Non-pigmented ciliary epithelial cell (primary cell): ENCODE measurements around the gene PLD2.
A peak's percentile ranks its signal among the peaks of the same experiment; 100 is the strongest.
"Not testable (repeated sequence)": the region's sequence is repeated elsewhere in the genome, so short reads cannot be mapped to it uniquely, and the experiment has no call there.

Source experiments
- DNase-seq: peaks from one replicate; pipeline ENCODE4 v3.0.0-alpha.2; 2010; ENCODE audit warnings: low read depth

PLD2 gene

DNA sequence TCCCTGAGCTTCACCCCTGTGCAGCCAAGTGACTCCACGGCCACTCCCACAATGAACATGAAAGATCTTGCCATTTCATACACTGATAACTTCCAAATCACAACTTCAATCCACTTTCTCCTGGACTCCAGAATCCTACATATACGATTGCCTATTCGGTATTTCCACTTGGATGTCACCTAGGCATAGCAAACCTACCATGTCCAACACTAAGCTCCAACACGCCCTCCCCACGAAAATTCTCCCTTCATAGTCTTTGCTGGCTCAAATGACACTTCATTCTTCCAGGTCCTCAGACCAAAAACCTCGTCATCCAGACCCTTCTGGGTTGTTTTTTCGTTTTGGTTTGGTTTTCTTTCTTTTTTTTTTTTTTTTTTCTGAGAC, 16.3 kb upstream of the PLD2 start:
- no peak for DNase-seq

DNA sequence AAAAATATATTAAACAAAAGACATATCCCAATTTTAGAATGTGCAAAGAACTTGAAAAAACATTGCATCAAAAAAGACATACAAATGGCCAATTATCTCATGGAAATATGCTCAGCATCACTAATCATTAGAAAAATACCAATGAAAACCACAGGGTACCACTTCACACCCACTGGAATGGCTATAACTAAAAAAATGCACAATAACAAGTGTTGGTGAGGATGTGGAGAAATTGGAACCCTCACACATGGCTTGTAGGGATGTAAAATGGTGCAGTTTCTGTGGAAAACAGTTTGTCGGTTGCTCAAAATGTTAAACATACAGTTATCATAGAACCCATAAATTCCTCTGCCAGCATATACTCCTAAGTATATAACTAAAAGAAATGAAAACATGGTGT, 11.8 kb upstream of the PLD2 start:
- DNase-seq = no peak

GRCh38 chr17:4796552-4796920, 10.4 kb upstream of the PLD2 start:
- DNase-seq = no peak

- no peak for DNase-seq
Observed at GRCh38 chr17:4800462-4801196, 6.3 kb upstream of the PLD2 start.

- DNase-seq = no peak
Observed at GRCh38 chr17:4802228-4802627, 4.7 kb upstream of the PLD2 start, which contains the start of gene C17orf114. Gene C17orf114, minus strand, starts transcription at chr17:4802328.

DNA sequence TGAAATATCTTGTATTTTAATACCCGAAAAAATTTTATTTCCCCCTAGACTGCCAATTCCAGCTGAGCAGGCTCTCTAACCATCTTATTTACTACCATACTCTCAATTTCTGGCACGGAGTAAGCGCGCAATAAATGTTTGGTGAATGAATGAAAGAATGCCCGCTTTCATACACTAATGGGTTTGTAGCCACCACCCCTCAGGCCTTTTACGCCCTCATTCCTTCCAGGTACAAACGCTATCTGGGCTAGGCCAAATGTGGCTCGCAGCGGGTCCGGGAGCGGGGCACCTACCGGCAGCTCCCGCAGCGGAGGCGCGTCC, 536 bp upstream of the PLD2 start:
- DNase-seq = no peak

DNA sequence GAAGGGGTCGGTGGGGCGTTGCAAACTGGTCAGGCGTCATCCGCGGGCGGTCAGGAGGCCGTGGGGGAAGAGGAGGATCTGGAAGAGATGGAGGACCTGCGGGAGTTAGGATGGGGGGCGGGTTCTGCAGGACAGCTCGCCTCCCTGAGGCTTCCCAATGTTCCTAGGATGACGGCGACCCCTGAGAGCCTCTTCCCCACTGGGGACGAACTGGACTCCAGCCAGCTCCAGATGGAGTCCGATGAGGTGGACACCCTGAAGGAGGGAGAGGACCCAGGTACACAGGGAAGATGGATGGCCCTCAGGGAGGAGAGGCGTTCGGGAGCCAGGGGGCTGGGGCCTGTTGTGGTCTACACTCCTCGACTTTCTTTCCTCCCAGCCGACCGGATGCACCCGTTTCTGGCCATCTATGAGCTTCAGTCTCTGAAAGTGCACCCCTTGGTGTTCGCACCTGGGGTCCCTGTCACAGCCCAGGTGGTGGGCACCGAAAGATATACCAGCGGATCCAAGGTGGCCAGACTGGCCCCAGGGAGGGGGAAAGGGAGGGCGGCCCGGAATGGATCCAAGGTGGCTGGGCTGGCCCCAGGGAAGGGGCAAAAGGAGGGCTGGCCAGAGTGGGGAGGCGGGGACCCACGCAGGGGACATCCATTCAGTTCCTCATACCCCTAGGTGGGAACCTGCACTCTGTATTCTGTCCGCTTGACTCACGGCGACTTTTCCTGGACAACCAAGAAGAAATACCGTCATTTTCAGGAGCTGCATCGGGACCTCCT, 839 bp downstream of the PLD2 start:
- no peak for DNase-seq

GRCh38 chr17:4808378-4808767, 1.4 kb downstream of the PLD2 start:
- no peak for DNase-seq

DNA sequence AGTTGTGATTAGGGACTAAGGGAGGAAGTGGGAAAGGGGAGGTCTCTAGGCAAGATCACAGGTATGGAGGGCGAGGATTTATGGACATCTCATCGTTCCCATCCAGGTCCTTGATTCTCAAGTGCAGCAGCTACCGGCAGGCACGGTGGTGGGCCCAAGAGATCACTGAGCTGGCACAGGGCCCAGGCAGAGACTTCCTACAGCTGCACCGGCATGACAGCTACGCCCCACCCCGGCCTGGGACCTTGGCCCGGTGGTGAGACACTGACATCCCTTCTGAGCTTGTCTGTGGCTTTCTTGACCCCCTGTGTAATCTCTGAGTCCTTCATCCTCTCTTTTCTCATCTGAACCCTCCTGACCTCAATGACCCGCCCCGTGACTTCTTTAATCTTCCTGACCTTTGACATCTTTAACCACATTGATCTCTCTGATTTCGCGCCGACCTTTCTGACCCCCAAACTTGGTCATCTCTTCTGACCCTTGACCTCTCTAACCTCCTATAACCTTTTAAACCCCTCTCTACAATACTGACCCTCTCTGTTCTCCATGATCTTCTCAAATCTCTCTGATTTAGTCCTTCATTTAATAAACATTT, 3.8 kb downstream of the PLD2 start:
- DNase-seq = no peak

DNA sequence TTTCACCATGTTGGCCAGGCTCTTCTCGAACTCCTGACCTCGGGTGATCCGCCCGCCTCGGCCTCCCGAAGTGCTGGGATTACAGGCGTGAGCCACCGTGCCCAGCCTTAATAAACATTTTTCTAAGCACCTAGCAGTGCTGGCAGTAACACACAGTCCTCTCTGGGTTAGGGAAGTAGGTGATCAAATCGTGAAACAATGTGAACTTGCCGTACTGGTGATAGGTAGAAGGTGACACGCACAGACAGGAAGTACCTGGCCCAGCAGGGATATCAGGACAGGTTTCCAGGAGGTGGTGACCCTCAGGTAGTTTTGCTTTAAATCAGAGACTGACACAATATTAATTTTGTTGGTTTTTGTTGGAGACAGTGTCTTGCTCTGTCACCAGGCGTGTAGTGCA, 4.5 kb downstream of the PLD2 start:
- no peak for DNase-seq

GRCh38 chr17:4812690-4813089, 5.7 kb downstream of the PLD2 start:
- no peak for DNase-seq

GRCh38 chr17:4815043-4815675, 8.2 kb downstream of the PLD2 start:
- no peak for DNase-seq

DNA sequence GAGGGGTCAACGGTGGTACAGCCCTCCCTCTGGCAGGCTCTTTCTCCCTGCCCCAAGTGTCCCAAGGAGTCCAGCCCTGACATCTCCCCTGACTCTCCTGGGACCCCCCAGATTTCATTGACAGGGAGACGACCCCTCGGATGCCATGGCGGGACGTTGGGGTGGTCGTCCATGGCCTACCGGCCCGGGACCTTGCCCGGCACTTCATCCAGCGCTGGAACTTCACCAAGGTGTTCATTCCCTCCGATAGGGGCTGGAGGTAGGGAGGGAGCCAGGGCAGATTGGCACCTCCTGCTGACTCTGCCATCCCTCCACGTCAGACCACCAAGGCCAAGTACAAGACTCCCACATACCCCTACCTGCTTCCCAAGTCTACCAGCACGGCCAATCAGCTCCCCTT, 9.9 kb downstream of the PLD2 start:
- DNase-seq = no peak

DNA sequence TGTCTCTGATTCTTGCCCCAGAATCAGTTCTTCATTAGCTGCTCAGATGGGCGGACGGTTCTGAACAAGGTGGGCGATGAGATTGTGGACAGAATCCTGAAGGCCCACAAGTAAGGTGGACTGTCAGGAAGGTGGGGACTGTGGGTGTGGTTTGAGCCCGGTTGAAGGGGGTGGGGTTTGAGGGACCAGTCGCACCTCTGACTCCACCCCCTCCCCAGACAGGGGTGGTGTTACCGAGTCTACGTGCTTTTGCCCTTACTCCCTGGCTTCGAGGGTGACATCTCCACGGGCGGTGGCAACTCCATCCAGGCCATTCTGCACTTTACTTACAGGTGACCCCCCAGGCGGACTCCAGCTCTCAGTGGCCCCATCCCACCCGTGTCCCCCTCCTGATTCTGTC, 11.3 kb downstream of the PLD2 start:
- no peak for DNase-seq

DNA sequence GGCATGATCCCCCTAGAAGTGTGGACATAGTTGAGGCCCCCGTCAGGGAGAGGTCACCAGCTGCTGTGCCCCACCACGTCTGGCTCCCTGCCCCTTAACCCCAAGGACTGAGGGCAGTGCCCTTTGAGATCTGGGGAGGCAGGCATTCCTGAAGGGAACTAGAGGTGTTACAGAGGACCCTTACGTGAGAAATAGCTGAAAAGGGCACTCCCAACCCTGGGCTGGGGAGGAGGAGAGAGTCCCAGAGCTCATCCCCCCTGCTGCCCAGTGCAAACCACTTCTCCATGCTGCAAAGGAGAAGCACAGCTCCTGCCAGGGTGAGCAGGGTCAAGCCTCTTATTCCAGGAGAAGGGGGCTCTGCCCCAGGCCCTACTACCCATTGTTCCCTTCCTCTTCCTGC, 15.9 kb downstream of the PLD2 start:
- no peak for DNase-seq

DNA sequence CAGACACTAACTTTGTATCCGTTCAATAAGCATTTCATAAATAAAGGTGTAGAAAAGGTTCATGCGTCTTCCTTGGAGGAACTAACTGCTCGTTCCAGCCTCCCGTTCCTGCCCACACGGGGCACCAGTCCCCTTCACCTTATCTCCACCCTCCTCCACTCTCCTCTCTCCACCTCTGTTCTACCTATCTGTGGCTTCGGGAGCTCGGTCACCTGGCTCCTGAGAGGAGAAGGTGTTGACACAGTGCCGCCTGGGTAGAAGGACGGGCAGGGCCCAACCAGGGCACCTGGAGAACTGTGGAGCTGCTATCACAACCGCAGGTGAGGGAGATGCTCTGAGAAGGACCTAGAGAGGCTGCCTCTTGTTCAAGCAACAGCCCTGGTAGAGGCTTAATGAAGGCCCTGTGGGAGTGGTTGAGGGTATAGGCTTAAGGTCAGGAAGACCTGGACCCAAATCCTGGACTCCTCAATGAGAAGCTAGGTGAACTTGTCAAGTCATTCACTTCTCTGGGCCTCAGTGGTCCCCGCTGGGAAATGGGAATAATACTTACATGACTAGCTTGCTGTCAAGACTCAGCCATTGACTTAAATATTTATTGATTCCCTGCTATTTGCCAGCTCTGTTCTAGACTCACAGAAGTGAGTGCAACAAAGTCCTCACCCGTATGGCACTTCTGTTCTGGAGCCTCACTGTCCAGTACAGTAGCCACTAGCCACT, 16.6 kb downstream of the PLD2 start:
- no peak for DNase-seq

- no peak for DNase-seq
Observed at GRCh38 chr17:4827399-4827798, 20.4 kb downstream of the PLD2 start.

DNA sequence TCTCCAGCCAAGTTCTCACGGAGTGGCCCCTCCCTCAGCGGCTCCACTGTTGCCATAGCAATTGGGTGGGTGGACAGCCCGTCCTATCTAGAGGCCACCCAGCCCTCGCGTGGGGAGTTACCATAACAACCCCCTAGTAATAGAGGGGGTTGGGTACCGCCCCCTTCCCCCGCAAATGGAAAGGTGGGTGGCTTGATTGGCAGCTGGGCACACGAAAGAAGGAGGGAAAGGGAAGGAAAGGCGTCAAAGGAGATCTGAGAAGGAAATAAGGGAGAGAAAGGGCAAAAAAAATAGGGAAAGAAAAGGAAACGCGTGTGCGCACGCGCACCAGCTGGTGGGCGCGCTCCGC, 25.9 kb downstream of the PLD2 start:
- not testable (repeated sequence) for DNase-seq

- peak; percentile 62 for DNase-seq
Observed at GRCh38 chr17:4833178-4833940, 26.4 kb downstream of the PLD2 start, which contains the start of gene MINK1. Gene MINK1, plus strand, starts transcription at chr17:4833340. Its CDS starts 244 bp downstream, at chr17:4833584.

DNA sequence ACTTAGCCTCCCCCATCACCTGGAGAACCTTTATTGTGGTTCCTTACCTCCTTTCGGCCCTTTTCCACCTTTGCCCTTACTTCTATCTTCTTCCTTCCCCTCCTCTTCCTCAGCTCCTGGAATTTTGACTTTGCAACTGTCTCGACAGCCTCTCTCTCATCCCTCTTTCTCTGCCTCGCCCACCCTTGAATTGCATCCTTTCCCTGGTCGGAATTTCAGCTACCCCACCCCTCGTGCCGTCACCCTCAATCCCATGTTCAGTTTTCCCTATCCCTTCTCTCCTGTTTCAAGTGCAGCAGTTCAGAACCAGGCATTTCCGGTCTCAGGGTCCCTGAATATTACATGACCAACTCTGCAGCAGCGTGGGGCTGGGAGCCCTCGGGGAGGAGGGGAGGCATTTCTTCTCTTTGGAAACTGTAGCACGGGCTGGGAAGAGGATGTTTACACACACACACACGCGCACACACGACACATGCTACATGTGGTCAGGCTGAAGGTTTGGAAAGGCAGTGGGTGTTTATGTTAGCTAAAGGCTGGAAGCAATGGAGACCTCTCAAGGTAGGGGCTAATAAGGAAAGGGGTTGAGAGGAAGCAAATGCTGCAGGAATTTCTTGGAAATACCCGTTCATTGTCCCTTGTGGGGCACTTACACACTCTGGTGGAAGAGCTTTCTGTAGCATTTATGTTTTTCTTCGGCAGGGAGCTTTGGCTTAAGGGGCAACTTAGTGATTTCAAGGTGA, 27.2 kb downstream of the PLD2 start:
- no peak for DNase-seq

- no peak for DNase-seq
Observed at GRCh38 chr17:4834681-4835020, 27.7 kb downstream of the PLD2 start.
